LNCAP (cell line): ENCODE measurements around the gene ACTN2.

Experiments used
- TF ChIP-seq, protein P1 (sequence below): fragments of 450-650 bp; IDR thresholded peaks from 2 replicates; pipeline ENCODE4 v1.5.1; 2017; ENCODE audit warnings: mild to moderate bottlenecking

The ACTN2 gene

DNA sequence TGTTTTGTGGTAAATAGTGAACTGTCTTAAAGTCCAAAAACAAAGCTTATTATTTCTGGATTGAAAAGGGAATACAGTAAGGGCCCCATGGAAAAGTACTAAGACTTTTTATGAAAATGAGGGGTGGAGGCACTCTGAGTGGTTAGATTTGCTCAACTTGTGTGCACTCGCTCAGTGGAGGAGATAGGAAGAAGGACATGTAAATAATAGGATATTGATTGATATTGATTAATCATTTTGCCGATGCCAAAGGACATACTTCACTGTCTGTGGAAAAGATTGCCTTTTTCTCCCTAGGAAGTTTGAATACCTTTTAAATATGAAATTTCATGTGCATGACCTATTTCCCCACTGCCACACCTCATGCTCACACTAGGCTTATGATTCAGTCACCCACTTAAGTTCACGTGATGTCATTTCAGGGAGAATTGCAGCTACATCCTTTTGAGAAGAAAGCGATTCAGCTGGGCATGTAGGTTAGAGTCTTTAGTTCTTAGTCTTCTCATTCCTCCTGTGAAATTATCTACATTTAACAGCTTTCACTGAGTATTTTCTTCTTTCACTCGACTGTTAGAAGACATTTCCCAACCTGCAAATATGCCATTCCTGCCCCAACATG, 113.8 kb downstream of the ACTN2 start:
- TF ChIP-seq, protein P1, sequence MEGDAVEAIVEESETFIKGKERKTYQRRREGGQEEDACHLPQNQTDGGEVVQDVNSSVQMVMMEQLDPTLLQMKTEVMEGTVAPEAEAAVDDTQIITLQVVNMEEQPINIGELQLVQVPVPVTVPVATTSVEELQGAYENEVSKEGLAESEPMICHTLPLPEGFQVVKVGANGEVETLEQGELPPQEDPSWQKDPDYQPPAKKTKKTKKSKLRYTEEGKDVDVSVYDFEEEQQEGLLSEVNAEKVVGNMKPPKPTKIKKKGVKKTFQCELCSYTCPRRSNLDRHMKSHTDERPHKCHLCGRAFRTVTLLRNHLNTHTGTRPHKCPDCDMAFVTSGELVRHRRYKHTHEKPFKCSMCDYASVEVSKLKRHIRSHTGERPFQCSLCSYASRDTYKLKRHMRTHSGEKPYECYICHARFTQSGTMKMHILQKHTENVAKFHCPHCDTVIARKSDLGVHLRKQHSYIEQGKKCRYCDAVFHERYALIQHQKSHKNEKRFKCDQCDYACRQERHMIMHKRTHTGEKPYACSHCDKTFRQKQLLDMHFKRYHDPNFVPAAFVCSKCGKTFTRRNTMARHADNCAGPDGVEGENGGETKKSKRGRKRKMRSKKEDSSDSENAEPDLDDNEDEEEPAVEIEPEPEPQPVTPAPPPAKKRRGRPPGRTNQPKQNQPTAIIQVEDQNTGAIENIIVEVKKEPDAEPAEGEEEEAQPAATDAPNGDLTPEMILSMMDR, result no peak

DNA sequence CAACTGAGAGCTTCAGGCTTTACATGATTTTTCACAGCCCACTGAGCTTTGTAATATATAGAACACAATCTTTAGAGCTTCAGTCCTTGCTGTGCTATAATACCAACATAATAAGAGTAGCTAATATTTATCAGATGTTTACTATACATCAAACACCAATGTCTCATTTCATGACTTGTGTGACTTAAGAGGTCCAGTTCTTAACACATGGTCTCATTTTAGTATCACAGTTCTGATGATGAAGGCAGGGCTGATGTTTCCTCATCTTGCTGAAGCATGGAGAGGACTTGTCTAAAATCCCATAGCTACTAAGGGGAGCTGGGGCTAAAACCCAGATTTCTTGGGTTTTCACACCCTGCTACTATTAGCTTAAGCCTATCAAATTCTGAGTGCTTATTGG, 114.3 kb downstream of the ACTN2 start:
- TF ChIP-seq, protein P1, result no peak

GRCh38 chr1:236802264-236802663, 116.0 kb downstream of the ACTN2 start:
- TF ChIP-seq, protein P1, result no peak

GRCh38 chr1:236806634-236807033, 120.3 kb downstream of the ACTN2 start:
- TF ChIP-seq, protein P1, result no peak

- TF ChIP-seq, protein P1, result no peak
Measured at GRCh38 chr1:236808005-236808404, 121.7 kb downstream of the ACTN2 start.

DNA sequence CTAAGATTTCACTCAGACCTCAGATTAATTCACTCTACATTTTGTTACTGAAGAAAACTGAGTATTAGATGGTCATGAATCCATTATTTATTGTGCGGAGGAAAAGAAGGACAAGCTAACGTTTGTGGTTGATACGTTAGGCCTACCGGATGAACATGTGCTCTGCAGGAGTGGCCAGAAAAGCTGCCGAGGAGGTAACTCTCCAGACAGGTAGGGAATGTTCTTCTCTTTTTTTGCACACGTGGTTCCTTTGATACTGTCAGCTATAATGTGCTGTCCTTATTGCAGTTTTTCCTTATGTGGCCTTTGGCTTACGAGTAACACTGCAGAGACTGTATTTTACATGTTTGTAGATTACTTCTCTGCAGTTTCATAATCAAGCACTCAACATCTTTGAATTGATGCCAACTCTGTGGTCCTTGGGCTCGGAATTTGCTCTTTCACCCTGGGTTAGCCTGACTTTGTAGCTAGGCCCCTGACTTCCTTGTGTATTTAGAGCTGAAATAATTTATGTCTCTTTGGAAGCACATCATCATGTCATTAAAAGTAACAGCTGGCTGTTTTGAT, 122.3 kb downstream of the ACTN2 start:
- TF ChIP-seq, protein P1, result no peak

DNA sequence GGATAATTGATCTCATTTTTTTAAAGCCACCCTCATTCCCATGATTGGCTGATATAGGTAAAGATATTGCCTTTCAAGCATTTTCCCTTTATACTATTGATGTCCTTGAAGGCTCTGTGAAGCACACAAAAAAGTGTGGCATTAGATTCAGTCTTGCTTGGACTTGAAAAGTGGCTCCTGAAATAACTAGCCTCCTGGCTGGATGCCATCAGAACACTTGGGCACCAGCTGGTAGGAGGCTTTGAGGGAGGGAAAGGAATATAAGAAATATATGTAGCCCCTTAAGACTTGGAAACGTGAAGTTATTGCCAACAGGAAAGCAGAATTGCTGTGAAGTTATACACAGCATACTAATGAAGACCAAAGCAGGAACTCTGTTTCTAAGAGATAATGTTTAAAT, 122.8 kb downstream of the ACTN2 start:
- TF ChIP-seq, protein P1, result no peak

DNA sequence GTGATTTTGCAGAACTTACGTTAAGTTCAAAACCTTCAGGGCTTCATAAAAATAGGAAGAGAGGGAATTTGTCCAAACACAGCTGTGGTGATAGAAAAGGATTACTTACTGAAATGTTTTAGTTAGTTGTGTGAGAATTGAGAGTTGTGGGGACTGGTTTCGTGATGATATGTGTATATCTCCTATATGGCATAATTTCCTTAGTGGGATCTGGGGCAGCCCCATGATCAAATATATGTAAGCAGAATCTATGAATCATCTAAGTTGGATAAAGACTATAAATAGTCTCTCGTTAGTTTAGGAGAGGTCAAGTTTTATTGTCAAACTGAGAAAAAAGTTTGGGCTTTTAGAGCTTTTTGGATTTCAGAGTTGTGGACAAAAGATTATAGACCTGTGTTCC, 123.7 kb downstream of the ACTN2 start:
- TF ChIP-seq, protein P1, result no peak
